WTC11 (cell line): Measurements from ENCODE around the gene HDAC5. TPM values are rescaled to one million over a fixed set of nuclear protein-coding genes. Genes with fewer than 3 reads are reported as not detected.

Source experiments
- ATAC-seq: fragments of 200-7000 bp; cut with Tn5 transposase; 2 replicates; pipeline ENCODE4 v1.10.0; 2021; ENCODE audit warnings: mild to moderate bottlenecking, moderate library complexity
- CTCF ChIA-PET: fragments of 300-600 bp; sonication (Branson Sonifier 250); formaldehyde crosslinking; loops from one replicate; lab custom pipeline; 2021; ENCODE audit warnings: antibody characterized with exemption; lab: Charles Lee
- POLR2A ChIA-PET: fragments of 350-600 bp; sonication (Branson Sonifier 250); formaldehyde crosslinking; loops from one replicate; lab custom pipeline; 2021; ENCODE audit warnings: antibody characterized with exemption; lab: Charles Lee
- DNase-seq: peaks from one replicate; pipeline ENCODE4 v3.0.0; 2021; ENCODE audit warnings: low spot score
- H3K27ac Mint-ChIP-seq: 2 replicates; pipeline ENCODE4 v1.8.0; 2021; ENCODE audit warnings: mixed read lengths
- H3K27me3 Mint-ChIP-seq: 2 replicates; pipeline ENCODE4 v1.8.0; 2021; ENCODE audit warnings: low read depth, mild to moderate bottlenecking, moderate library complexity, mixed read lengths
- H3K36me3 Mint-ChIP-seq: 2 replicates; pipeline ENCODE4 v1.8.0; 2021; ENCODE audit warnings: mixed read lengths
- H3K4me1 Mint-ChIP-seq: 2 replicates; pipeline ENCODE4 v1.8.0; 2022; ENCODE audit warnings: mixed read lengths
- H3K4me3 Mint-ChIP-seq: 2 replicates; pipeline ENCODE4 v1.8.0; 2021; ENCODE audit warnings: mild to moderate bottlenecking, moderate library complexity, mixed read lengths
- H3K9me3 Mint-ChIP-seq: 2 replicates; pipeline ENCODE4 v1.8.0; 2021; ENCODE audit warnings: mixed read lengths
- GRHL2 ChIP-seq: fragments of 250-450 bp; sonication (Bioruptor Pico); IDR thresholded peaks from 2 replicates; pipeline ENCODE4 v1.8.0; 2022; ENCODE audit warnings: mild to moderate bottlenecking, moderate library complexity; ENCODE audit not compliant: insufficient replicate concordance, severe bottlenecking
- JUN ChIP-seq: sonication (generic); formaldehyde crosslinking; IDR thresholded peaks from 2 replicates; pipeline ENCODE4 v1.8.0; 2023; ENCODE audit warnings: mild to moderate bottlenecking, missing genetic modification reagents
- NFATC4 ChIP-seq: fragments of 250-450 bp; sonication (Bioruptor Pico); IDR thresholded peaks from 2 replicates; pipeline ENCODE4 v1.9.0; 2021; ENCODE audit warnings: mild to moderate bottlenecking
- ZNF138 ChIP-seq: sonication (generic); formaldehyde crosslinking; conservative IDR thresholded peaks from 2 replicates; pipeline ENCODE4 v1.8.1; 2022; ENCODE audit warnings: mild to moderate bottlenecking, moderate library complexity, missing genetic modification reagents
- total RNA-seq: library from RNA; stranded (reverse); gene quantifications from 3 replicates; pipeline ENCODE4 v1.2.3, GENCODE V29; 2021
- TF ChIP-seq, protein P1 (sequence below): fragments of 250-450 bp; sonication (Bioruptor Pico); IDR thresholded peaks from 2 replicates; pipeline ENCODE4 v1.9.0; 2021; ENCODE audit warnings: moderate library complexity, mild to moderate bottlenecking, inconsistent platforms, borderline replicate concordance
- TF ChIP-seq, protein P2 (sequence below): sonication (generic); formaldehyde crosslinking; IDR thresholded peaks from 2 replicates; pipeline ENCODE4 v1.8.1; 2022; ENCODE audit warnings: low read depth, missing genetic modification reagents, borderline replicate concordance
- TF ChIP-seq, protein P3 (sequence below): sonication (generic); formaldehyde crosslinking; IDR thresholded peaks from 2 replicates; pipeline ENCODE4 v1.8.0; 2022; ENCODE audit warnings: mild to moderate bottlenecking, missing genetic modification reagents
- TF ChIP-seq, protein P4 (sequence below): sonication (generic); formaldehyde crosslinking; IDR thresholded peaks from 2 replicates; pipeline ENCODE4 v1.8.1; 2023; ENCODE audit warnings: mild to moderate bottlenecking, missing genetic modification reagents, borderline replicate concordance
- TF ChIP-seq, protein P5 (sequence below): sonication (generic); formaldehyde crosslinking; IDR thresholded peaks from 2 replicates; pipeline ENCODE4 v1.8.0; 2023; ENCODE audit warnings: missing genetic modification reagents
- TF ChIP-seq, protein P6 (sequence below): sonication (generic); formaldehyde crosslinking; IDR thresholded peaks from 2 replicates; pipeline ENCODE4 v1.8.0; 2022; ENCODE audit warnings: mild to moderate bottlenecking, missing genetic modification reagents
- TF ChIP-seq, protein P7 (sequence below): sonication (generic); formaldehyde crosslinking; IDR thresholded peaks from 2 replicates; pipeline ENCODE4 v1.8.1; 2022; ENCODE audit warnings: mild to moderate bottlenecking, moderate library complexity, missing genetic modification reagents
- TF ChIP-seq, protein P8 (sequence below): sonication (generic); formaldehyde crosslinking; IDR thresholded peaks from 2 replicates; pipeline ENCODE4 v1.8.1; 2022; ENCODE audit warnings: mild to moderate bottlenecking, missing genetic modification reagents, moderate library complexity, borderline replicate concordance

The HDAC5 gene
- total RNA-seq, 1 experiment from 2014 or later: 61.6 TPM

DNA sequence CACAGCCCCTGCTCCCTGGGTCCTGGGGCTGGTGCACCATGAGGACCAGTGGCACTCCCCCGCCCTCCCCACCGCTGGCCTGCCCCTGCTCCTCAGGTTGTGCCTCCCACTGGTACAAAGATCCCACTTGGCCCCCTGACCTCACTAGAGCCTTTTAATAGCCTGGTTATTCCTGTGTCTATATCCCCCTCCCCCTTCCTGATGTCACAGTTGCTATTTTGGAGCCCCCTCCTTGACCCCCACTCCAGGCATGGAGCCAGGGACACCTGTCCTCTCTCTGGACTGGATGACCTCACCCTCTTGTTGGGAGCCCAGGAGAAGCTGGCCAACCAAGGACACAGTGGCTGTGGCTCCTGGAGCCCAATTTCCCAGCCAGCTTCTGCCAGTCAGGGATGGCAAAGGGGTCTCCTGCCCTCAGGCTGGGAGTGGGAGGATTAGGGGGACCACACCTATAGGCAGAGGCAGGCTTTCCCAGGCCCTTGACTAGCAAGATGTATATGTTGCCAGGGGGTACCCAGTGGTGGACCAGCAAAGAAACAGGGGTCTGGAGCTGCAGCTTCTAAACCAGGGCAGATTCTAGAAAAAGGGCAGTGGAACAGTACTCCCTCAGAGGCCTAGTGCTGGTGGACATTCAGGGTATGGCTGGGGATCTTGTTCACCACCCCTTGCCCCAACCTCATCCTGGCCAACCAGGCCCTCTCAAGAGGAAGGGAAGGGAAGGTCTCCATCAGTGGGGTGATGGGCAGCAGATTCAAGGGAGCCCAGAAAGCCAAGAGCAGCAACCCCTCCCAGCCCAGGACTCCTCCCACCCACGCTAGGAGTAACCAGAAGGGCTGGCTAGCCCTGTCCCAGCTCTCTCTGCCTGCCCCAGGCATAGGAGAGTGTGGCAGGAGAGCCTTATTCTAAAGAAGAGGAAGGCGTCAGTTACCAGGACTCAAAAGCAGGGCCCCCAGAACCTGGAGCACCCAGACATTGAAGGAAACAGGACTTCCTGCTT, 10.9 kb downstream of the HDAC5 start:
- no peaks in the 10 kb centered on the region for H3K36me3 Mint-ChIP-seq
- H3K27ac Mint-ChIP-seq: no peak overlapping the region
- peaks cover 59% of the 10 kb centered on the region for H3K4me1 Mint-ChIP-seq
- ATAC-seq: no peak
- no peaks in the 10 kb centered on the region for H3K27me3 Mint-ChIP-seq
- ChIA-PET POLR2A (interaction anchor here (0.7 to 1.7 kb wide), 3 partner anchors 10 to 23 kb away, joined by 4 to 7 read pairs (median 5); partner anchors contain the start of gene HDAC5), CTCF (interaction anchor here (0.5 to 4.6 kb wide), 6 partner anchors 9 to 56 kb away, joined by 3 to 24 read pairs (median 10); no protein-coding TSS in a partner anchor)
- H3K4me3 Mint-ChIP-seq: no peak overlapping the region
- no peak for DNase-seq
- TF ChIP-seq, protein P1, sequence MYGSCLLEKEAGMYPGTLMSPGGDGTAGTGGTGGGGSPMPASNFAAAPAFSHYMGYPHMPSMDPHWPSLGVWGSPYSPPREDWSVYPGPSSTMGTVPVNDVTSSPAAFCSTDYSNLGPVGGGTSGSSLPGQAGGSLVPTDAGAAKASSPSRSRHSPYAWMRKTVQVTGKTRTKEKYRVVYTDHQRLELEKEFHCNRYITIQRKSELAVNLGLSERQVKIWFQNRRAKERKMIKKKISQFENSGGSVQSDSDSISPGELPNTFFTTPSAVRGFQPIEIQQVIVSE (CRISPR knock-in tag): no peak
- TF ChIP-seq, protein P2, sequence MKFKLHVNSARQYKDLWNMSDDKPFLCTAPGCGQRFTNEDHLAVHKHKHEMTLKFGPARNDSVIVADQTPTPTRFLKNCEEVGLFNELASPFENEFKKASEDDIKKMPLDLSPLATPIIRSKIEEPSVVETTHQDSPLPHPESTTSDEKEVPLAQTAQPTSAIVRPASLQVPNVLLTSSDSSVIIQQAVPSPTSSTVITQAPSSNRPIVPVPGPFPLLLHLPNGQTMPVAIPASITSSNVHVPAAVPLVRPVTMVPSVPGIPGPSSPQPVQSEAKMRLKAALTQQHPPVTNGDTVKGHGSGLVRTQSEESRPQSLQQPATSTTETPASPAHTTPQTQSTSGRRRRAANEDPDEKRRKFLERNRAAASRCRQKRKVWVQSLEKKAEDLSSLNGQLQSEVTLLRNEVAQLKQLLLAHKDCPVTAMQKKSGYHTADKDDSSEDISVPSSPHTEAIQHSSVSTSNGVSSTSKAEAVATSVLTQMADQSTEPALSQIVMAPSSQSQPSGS (CRISPR knock-in tag): no peak
- TF ChIP-seq, protein P3, sequence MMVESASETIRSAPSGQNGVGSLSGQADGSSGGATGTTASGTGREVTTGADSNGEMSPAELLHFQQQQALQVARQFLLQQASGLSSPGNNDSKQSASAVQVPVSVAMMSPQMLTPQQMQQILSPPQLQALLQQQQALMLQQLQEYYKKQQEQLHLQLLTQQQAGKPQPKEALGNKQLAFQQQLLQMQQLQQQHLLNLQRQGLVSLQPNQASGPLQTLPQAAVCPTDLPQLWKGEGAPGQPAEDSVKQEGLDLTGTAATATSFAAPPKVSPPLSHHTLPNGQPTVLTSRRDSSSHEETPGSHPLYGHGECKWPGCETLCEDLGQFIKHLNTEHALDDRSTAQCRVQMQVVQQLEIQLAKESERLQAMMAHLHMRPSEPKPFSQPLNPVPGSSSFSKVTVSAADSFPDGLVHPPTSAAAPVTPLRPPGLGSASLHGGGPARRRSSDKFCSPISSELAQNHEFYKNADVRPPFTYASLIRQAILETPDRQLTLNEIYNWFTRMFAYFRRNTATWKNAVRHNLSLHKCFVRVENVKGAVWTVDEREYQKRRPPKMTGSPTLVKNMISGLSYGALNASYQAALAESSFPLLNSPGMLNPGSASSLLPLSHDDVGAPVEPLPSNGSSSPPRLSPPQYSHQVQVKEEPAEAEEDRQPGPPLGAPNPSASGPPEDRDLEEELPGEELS (CRISPR knock-in tag): no peak
- TF ChIP-seq, protein P4, sequence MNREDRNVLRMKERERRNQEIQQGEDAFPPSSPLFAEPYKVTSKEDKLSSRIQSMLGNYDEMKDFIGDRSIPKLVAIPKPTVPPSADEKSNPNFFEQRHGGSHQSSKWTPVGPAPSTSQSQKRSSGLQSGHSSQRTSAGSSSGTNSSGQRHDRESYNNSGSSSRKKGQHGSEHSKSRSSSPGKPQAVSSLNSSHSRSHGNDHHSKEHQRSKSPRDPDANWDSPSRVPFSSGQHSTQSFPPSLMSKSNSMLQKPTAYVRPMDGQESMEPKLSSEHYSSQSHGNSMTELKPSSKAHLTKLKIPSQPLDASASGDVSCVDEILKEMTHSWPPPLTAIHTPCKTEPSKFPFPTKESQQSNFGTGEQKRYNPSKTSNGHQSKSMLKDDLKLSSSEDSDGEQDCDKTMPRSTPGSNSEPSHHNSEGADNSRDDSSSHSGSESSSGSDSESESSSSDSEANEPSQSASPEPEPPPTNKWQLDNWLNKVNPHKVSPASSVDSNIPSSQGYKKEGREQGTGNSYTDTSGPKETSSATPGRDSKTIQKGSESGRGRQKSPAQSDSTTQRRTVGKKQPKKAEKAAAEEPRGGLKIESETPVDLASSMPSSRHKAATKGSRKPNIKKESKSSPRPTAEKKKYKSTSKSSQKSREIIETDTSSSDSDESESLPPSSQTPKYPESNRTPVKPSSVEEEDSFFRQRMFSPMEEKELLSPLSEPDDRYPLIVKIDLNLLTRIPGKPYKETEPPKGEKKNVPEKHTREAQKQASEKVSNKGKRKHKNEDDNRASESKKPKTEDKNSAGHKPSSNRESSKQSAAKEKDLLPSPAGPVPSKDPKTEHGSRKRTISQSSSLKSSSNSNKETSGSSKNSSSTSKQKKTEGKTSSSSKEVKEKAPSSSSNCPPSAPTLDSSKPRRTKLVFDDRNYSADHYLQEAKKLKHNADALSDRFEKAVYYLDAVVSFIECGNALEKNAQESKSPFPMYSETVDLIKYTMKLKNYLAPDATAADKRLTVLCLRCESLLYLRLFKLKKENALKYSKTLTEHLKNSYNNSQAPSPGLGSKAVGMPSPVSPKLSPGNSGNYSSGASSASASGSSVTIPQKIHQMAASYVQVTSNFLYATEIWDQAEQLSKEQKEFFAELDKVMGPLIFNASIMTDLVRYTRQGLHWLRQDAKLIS (CRISPR knock-in tag): no peak
- TF ChIP-seq NFATC4 (CRISPR knock-in tag) (no peak), ZNF138 (CRISPR knock-in tag) (no peak), JUN (CRISPR knock-in tag) (no peak), GRHL2 (CRISPR knock-in tag) (no peak)
- TF ChIP-seq, protein P5, sequence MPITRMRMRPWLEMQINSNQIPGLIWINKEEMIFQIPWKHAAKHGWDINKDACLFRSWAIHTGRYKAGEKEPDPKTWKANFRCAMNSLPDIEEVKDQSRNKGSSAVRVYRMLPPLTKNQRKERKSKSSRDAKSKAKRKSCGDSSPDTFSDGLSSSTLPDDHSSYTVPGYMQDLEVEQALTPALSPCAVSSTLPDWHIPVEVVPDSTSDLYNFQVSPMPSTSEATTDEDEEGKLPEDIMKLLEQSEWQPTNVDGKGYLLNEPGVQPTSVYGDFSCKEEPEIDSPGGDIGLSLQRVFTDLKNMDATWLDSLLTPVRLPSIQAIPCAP (CRISPR knock-in tag): no peak
- TF ChIP-seq, protein P6, sequence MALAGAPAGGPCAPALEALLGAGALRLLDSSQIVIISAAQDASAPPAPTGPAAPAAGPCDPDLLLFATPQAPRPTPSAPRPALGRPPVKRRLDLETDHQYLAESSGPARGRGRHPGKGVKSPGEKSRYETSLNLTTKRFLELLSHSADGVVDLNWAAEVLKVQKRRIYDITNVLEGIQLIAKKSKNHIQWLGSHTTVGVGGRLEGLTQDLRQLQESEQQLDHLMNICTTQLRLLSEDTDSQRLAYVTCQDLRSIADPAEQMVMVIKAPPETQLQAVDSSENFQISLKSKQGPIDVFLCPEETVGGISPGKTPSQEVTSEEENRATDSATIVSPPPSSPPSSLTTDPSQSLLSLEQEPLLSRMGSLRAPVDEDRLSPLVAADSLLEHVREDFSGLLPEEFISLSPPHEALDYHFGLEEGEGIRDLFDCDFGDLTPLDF: no peak
- TF ChIP-seq, protein P7, sequence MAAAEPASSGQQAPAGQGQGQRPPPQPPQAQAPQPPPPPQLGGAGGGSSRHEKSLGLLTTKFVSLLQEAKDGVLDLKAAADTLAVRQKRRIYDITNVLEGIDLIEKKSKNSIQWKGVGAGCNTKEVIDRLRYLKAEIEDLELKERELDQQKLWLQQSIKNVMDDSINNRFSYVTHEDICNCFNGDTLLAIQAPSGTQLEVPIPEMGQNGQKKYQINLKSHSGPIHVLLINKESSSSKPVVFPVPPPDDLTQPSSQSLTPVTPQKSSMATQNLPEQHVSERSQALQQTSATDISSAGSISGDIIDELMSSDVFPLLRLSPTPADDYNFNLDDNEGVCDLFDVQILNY: no peak
- TF ChIP-seq, protein P8, sequence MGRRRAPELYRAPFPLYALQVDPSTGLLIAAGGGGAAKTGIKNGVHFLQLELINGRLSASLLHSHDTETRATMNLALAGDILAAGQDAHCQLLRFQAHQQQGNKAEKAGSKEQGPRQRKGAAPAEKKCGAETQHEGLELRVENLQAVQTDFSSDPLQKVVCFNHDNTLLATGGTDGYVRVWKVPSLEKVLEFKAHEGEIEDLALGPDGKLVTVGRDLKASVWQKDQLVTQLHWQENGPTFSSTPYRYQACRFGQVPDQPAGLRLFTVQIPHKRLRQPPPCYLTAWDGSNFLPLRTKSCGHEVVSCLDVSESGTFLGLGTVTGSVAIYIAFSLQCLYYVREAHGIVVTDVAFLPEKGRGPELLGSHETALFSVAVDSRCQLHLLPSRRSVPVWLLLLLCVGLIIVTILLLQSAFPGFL (CRISPR knock-in tag): no peak
- no peaks in the 10 kb centered on the region for H3K9me3 Mint-ChIP-seq
